HUES6 (cell line): ENCODE results near the gene MRPL37.
"Not testable (repeated sequence)": the region's sequence is repeated elsewhere in the genome, so short reads cannot be mapped to it uniquely, and the experiment has no call there.

Experiments used
- H3K27ac ChIP-seq: 2 replicates; pipeline ENCODE4 v1.7.0; 2013; ENCODE audit warnings: low read depth, mild to moderate bottlenecking, low read length, inconsistent platforms
- H3K27me3 ChIP-seq: 2 replicates; pipeline ENCODE4 v1.6.1; 2013; ENCODE audit warnings: low read length; ENCODE audit not compliant: control insufficient read depth, insufficient read depth
- H3K36me3 ChIP-seq: 2 replicates; pipeline ENCODE4 v1.6.1; 2013; ENCODE audit warnings: low read length; ENCODE audit not compliant: control insufficient read depth, insufficient read depth
- H3K4me1 ChIP-seq: 2 replicates; pipeline ENCODE4 v1.6.1; 2013; ENCODE audit warnings: low read length; ENCODE audit not compliant: control insufficient read depth, insufficient read depth
- H3K4me3 ChIP-seq: 2 replicates; pipeline ENCODE4 v1.5.1; 2013; ENCODE audit warnings: low read depth, low read length
- H3K9ac ChIP-seq: one replicate; pipeline ENCODE4 v1.6.1; 2013; ENCODE audit warnings: mild to moderate bottlenecking, low read length
- H3K9me3 ChIP-seq: 2 replicates; pipeline ENCODE4 v1.6.1; 2013; ENCODE audit warnings: low read depth, low read length; ENCODE audit not compliant: control insufficient read depth, insufficient read depth

MRPL37 gene

DNA sequence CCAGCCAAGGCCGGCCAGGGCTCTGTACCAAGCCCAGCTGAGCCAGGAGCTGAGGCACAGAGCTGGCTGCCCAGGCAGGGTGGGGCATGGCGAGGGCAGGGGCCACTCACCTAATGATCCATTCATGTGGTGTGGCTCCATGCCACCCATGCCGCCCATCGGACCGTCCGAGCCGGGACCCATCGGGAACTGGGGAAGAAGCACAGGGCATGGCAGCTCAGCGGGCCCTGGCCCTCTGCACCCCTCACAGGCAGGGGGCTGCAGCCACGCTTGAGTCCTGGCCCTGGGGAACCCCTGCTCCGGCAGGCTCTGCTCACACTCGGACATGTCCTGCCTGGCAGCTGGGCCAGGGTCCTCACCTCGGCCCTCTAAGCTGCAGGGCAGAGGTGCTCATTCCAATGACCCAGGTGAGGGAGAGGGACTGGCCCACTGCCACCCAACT, 28.7 kb downstream of the MRPL37 start:
- Histone ChIP-seq H3K9ac (no peak overlapping the region), H3K27me3 (no peaks in the 10 kb centered on the region), H3K9me3 (no peaks in the 10 kb centered on the region), H3K4me1 (peaks cover 13% of the 10 kb centered on the region; the same call in 1 of the 2 replicates), H3K4me3 (no peak overlapping the region), H3K36me3 (peaks cover 39% of the 10 kb centered on the region), H3K27ac (no peak overlapping the region)

- Histone ChIP-seq H3K27me3 (no peaks in the 10 kb centered on the region), H3K36me3 (peaks cover 39% of the 10 kb centered on the region), H3K27ac (no peak overlapping the region), H3K9me3 (no peaks in the 10 kb centered on the region), H3K9ac (no peak overlapping the region), H3K4me3 (no peak overlapping the region), H3K4me1 (peaks cover 13% of the 10 kb centered on the region; the same call in 1 of the 2 replicates)
Observed at GRCh38 chr1:54229281-54229891, 29.4 kb downstream of the MRPL37 start.

DNA sequence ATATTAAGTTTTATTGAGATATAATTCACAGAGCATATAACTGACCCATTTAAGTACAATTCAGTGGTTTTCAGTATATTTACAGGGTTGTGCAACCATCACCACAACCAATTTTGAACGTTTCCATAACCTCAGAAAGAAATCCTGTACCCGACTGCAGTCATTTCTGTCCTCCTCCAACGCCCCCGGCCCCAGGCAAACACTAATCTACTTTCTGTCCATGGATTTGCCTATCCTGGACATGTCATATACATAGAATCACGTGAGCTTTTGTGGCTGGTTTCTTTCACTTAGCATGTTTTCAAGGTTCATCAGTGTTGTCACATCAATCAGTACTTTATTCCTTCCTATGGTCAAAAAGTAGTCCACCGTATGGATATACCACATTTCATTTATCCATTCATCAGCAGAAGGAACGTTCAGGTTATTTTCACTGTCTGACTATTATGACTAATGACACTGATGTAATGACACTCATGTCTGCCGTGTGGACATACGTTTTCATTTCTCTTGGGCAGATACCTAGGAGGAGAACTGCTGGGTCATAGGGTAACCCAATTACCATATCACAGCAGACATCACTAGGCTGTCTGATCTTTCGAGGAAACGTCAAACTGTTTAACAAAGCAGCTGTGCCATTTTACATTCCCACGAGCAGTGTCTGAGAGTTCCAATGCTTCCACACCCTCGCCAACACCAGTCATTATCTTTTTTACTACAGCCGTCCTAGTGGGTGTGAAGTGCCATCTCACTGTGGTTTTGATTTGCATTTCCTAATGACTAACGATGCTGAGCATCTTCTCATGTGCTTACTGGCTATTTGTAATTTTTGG, 30.8 kb downstream of the MRPL37 start:
- Histone ChIP-seq H3K27ac (no peak overlapping the region), H3K4me1 (peaks cover 13% of the 10 kb centered on the region; the same call in 1 of the 2 replicates), H3K9ac (no peak overlapping the region), H3K9me3 (no peaks in the 10 kb centered on the region), H3K36me3 (peaks cover 43% of the 10 kb centered on the region), H3K27me3 (no peaks in the 10 kb centered on the region), H3K4me3 (no peak overlapping the region)

DNA sequence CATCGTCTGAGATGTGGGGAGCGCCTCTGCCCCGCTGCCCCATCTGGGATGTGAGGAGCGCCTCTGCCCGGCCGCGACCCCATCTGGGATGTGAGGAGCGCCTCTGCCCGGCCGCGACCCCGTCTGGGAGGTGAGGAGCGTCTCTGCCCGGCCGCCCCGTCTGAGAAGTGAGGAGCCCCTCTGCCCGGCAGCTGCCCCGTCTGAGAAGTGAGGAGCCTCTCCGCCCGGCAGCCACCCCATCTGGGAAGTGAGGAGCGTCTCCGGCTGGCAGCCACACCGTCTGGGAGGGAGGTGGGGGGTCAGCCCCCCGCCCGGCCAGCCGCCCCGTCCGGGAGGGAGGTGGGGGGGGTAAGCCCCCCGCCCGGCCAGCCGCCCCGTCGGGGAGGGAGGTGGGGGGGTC, 33.2 kb downstream of the MRPL37 start:
- H3K36me3 ChIP-seq = peaks cover 44% of the 10 kb centered on the region
- H3K27me3 ChIP-seq, H3K4me3 ChIP-seq, H3K27ac ChIP-seq, H3K4me1 ChIP-seq, H3K9ac ChIP-seq, H3K9me3 ChIP-seq: not testable (repeated sequence)

- peaks cover 51% of the 10 kb centered on the region for H3K36me3 ChIP-seq
- no peak overlapping the region for H3K4me3 ChIP-seq
- no peaks in the 10 kb centered on the region for H3K27me3 ChIP-seq
- H3K9ac ChIP-seq = no peak overlapping the region
- H3K27ac ChIP-seq = no peak overlapping the region
- no peaks in the 10 kb centered on the region; the same call in 1 of the 2 replicates for H3K4me1 ChIP-seq
- H3K9me3 ChIP-seq = no peaks in the 10 kb centered on the region
Observed at GRCh38 chr1:54234284-54234683, 34.3 kb downstream of the MRPL37 start.

DNA sequence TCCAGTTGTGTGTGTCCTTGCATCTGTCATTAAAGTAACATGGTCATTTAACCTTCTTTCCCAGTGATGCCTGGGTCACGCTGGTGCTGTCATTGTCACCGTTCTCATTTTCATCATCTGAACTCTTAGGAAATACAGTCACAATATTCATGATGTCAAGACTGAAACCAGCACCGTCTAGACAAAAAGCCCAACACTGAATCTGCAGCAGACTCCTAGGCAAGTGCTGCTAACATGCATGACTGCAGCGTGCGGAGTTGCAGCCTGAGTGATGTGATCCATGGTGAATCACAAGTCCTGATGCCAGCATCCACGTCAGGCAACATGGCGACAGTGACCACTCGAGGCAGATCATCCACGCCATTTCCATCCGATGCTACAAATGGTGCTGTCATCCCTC, 37.6 kb downstream of the MRPL37 start:
- no peaks in the 10 kb centered on the region for H3K4me1 ChIP-seq
- no peaks in the 10 kb centered on the region for H3K9me3 ChIP-seq
- peaks cover 62% of the 10 kb centered on the region for H3K36me3 ChIP-seq
- no peak overlapping the region for H3K27ac ChIP-seq
- no peak overlapping the region for H3K4me3 ChIP-seq
- no peak overlapping the region for H3K9ac ChIP-seq
- no peaks in the 10 kb centered on the region for H3K27me3 ChIP-seq

- Histone ChIP-seq H3K27ac (no peak overlapping the region), H3K4me3 (no peak overlapping the region), H3K4me1 (no peaks in the 10 kb centered on the region), H3K36me3 (peaks cover 70% of the 10 kb centered on the region), H3K27me3 (no peaks in the 10 kb centered on the region), H3K9ac (no peak overlapping the region), H3K9me3 (no peaks in the 10 kb centered on the region)
Observed at GRCh38 chr1:54238353-54239034, 38.5 kb downstream of the MRPL37 start.

DNA sequence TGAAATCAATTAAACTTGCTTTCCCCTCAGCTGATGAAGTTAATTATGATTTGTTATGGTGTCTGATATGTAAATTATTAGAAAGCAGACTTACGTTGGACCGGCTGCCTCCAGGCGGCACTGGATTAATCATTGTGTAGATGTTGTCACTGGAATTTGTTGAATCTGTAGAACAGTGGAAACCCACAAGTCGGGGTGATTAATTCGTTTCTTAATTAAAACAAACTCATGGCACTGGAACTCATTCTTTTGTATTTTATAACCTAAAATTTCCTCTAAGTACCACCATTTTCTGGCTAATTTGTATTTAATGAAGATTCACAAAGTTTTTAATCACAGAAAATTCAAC, 39.0 kb downstream of the MRPL37 start:
- Histone ChIP-seq H3K9me3 (no peaks in the 10 kb centered on the region), H3K27ac (no peak overlapping the region), H3K27me3 (no peaks in the 10 kb centered on the region), H3K4me3 (no peak overlapping the region), H3K9ac (no peak overlapping the region), H3K4me1 (no peaks in the 10 kb centered on the region), H3K36me3 (peaks cover 75% of the 10 kb centered on the region)

DNA sequence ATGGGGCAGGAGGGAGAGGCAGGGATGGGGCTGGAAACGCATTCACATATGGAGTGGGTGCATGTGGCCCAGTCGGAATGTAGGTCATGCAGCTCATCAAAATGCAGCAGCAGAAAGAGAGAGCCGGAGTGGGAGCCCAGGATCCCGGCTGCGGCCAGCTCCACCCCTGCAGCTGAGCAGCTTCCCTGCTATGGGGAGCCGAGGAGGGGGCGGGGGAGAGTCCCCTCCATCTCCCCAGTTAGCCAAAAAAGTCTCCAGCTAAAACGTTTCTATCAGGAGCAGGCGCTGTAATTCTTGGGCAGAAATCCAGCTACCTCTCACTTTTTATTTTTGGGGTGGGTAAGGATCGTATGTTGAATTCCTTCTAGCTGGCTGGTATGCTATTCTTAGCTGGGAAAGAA, 39.7 kb downstream of the MRPL37 start:
- H3K4me1 ChIP-seq = no peaks in the 10 kb centered on the region
- no peaks in the 10 kb centered on the region for H3K9me3 ChIP-seq
- H3K9ac ChIP-seq = no peak overlapping the region
- no peak overlapping the region for H3K4me3 ChIP-seq
- H3K27me3 ChIP-seq = no peaks in the 10 kb centered on the region
- H3K27ac ChIP-seq = no peak overlapping the region
- peaks cover 78% of the 10 kb centered on the region for H3K36me3 ChIP-seq

GRCh38 chr1:54240741-54241335, 40.9 kb downstream of the MRPL37 start:
- Histone ChIP-seq H3K9me3 (no peaks in the 10 kb centered on the region), H3K4me1 (no peaks in the 10 kb centered on the region), H3K27me3 (no peaks in the 10 kb centered on the region), H3K36me3 (peaks cover 83% of the 10 kb centered on the region), H3K4me3 (no peak overlapping the region), H3K27ac (no peak overlapping the region), H3K9ac (no peak overlapping the region)

DNA sequence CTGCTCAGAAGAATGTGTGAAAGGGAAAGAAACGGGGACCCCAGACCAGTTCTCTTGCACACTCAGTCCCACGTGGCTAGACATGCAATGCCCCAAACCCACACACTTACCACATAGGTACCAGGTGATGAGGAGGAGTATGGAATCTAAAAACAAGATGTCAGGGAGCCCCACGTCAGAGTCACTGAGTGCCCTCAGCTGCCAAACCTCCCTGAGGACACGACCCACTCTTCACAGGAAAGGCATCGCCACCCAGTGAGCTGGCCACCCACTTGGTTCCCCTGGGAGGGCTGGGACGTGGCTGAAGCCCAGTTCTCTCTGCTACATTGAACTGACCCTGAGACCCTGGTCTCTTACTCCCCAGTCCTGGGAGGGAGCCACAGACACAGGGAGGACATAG, 41.4 kb downstream of the MRPL37 start:
- Histone ChIP-seq H3K27me3 (no peaks in the 10 kb centered on the region), H3K27ac (no peak overlapping the region), H3K36me3 (peaks cover 82% of the 10 kb centered on the region), H3K9me3 (no peaks in the 10 kb centered on the region), H3K4me3 (no peak overlapping the region), H3K4me1 (no peaks in the 10 kb centered on the region), H3K9ac (no peak overlapping the region)
